ENCODE data around the gene WDFY3.

- TF ChIP-seq CTCF (IDR thresholded peaks at IDR 0.05; ENCODE audit: insufficient read depth, low read length), result no peak
- TF ChIP-seq POLR2AphosphoS5 (IDR thresholded peaks at IDR 0.05; ENCODE audit: low read depth), result no peak
- TF ChIP-seq GABPA (IDR thresholded peaks at IDR 0.05; ENCODE audit: low read depth), result no peak
Measured at GRCh38 chr4:84874619-84875018, 91.9 kb downstream of the WDFY3 start.

Data from HL-60 (cell line).